IgD-negative memory B cell (primary cell): ENCODE results near the gene CTNNA1. TPM values are rescaled to one million over a fixed set of nuclear protein-coding genes. Genes with fewer than 3 reads are reported as not detected.

Source experiments
- H3K27ac Mint-ChIP-seq, 3 donors: one replicate each; pipeline ENCODE4 v1.8.0; 2020 to 2022; ENCODE audit warnings: mild to moderate bottlenecking in 3 of 3, mixed read lengths in 3 of 3, moderate library complexity in 1 of 3
- H3K27me3 Mint-ChIP-seq: one replicate; pipeline ENCODE4 v1.8.0; 2021; ENCODE audit warnings: mixed read lengths
- H3K36me3 Mint-ChIP-seq: one replicate; pipeline ENCODE4 v1.8.0; 2020; ENCODE audit warnings: mild to moderate bottlenecking, mixed read lengths
- H3K4me1 Mint-ChIP-seq, 3 donors: one replicate each; pipeline ENCODE4 v1.8.0; 2020 to 2022; ENCODE audit warnings: mixed read lengths in 3 of 3, mild to moderate bottlenecking in 1 of 3
- H3K4me3 Mint-ChIP-seq, 4 donors: one replicate each; pipeline ENCODE4 v1.8.0; 2020 to 2022; ENCODE audit warnings: mild to moderate bottlenecking in 4 of 4, mixed read lengths in 4 of 4, moderate library complexity in 3 of 4
- H3K9me3 Mint-ChIP-seq, 3 donors: one replicate each; pipeline ENCODE4 v1.8.0; 2020 to 2021; ENCODE audit warnings: mixed read lengths in 3 of 3, mild to moderate bottlenecking in 1 of 3
- polyA plus RNA-seq: library from polyadenylated mRNA; unstranded; fragments of 300-500 nt; fragmentation: Illumina TruSeq; gene quantifications from one replicate; pipeline ENCODE4 v1.2.3, GENCODE V29; 2021

Gene CTNNA1
- polyA plus RNA-seq, 1 donor from 2014 or later, result 21.4 TPM

DNA sequence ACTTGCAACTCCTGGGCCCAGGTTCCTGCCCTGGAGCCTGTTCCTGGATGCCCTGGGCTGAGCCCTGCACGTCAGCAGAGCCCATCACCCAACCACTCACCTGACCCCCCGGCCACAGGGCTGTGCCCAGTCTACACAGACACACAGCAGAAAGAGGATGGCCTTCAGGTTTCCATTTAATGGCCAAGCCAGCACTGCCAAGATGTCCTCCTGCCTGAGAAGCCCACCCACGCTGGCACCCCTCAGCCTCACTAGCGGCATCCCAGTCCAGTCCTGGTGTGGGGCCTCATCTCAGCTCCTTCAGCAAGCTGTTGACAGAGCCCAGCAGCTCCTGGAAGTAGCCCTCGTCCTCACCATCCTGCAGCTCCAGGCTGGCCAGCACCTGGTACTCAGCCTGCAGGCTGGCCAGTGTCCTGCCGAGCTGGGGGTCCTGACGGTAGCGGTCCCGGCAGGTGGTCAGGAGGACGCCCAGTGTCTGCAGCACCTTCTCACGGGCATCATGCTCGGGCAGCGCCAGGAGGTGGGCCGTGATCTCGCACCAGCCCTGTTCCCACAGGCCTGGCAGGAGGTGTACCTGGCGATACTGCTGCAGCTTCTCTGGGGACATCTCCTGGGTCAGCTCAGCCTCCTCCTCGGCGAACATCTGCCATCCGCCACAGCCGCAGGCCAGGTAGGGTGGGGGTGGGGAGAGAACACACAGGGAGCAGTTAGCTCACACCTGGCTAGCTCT, 193.8 kb downstream of the CTNNA1 start:
- H3K4me1 Mint-ChIP-seq, result peaks cover 0 to 2% (median 0%) of the 10 kb centered on the region in 3 donors
- peaks cover 11% of the 10 kb centered on the region for H3K36me3 Mint-ChIP-seq
- H3K27me3 Mint-ChIP-seq, result no peaks in the 10 kb centered on the region

DNA sequence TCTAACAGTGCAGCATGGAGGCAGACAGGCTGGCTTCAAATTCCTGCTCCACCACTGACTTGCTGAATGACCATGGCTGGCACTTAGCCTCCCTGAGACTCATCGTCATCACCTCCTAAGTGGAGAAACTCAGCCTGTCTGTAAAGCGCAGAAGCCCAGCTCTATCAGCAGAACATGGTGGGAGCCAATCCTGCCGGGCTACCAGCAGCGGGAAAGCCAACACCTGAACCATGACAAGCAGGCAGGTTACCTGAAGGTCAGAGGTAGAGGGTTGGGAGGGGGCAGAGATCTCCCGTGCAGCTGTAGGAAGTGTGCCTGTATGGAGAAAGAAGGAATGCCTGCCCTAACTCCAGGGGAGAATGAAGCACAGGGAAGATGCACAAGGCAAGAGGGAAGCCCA, 194.6 kb downstream of the CTNNA1 start:
- Mint-ChIP-seq H3K9me3 (no peaks in the 10 kb centered on the region), H3K4me3 (no peak overlapping the region), H3K4me1 (peaks cover 0 to 2% (median 0%) of the 10 kb centered on the region in 3 donors), H3K36me3 (peaks cover 8% of the 10 kb centered on the region), H3K27me3 (no peaks in the 10 kb centered on the region), H3K27ac (peak overlapping the region in 1 of 3 donors; percentile 74)

More for the DNA sequence above, 193.8 kb downstream of the CTNNA1 start:
- Mint-ChIP-seq H3K9me3 (no peaks in the 10 kb centered on the region), H3K27ac (no peak overlapping the region), H3K4me3 (no peak overlapping the region)

GRCh38 chr5:138948471-138949222, 195.4 kb downstream of the CTNNA1 start:
- Mint-ChIP-seq H3K9me3 (no peaks in the 10 kb centered on the region), H3K27me3 (no peaks in the 10 kb centered on the region), H3K36me3 (peaks cover 6% of the 10 kb centered on the region), H3K27ac (no peak overlapping the region), H3K4me3 (peak overlapping the region in 1 of 4 donors; percentile 28), H3K4me1 (peaks cover 2 to 7% (median 6%) of the 10 kb centered on the region in 3 donors)

- H3K27ac Mint-ChIP-seq, result no peak overlapping the region
- no peaks in the 10 kb centered on the region for H3K27me3 Mint-ChIP-seq
- H3K36me3 Mint-ChIP-seq, result peaks cover 5% of the 10 kb centered on the region
Observed at GRCh38 chr5:138949223-138949574, 196.0 kb downstream of the CTNNA1 start.

GRCh38 chr5:138949988-138950387, 196.8 kb downstream of the CTNNA1 start:
- no peak overlapping the region for H3K27ac Mint-ChIP-seq
- H3K9me3 Mint-ChIP-seq, result no peaks in the 10 kb centered on the region

More at GRCh38 chr5:138949223-138949574, 196.0 kb downstream of the CTNNA1 start:
- Mint-ChIP-seq H3K9me3 (no peaks in the 10 kb centered on the region), H3K4me1 (peaks cover 4 to 11% (median 8%) of the 10 kb centered on the region in 3 donors), H3K4me3 (no peak overlapping the region)

GRCh38 chr5:138950421-138951031, 197.3 kb downstream of the CTNNA1 start:
- no peak overlapping the region for H3K27ac Mint-ChIP-seq
- no peak overlapping the region for H3K4me3 Mint-ChIP-seq
- peaks cover 4 to 11% (median 8%) of the 10 kb centered on the region in 3 donors for H3K4me1 Mint-ChIP-seq
- H3K9me3 Mint-ChIP-seq, result no peaks in the 10 kb centered on the region
- peaks cover 9% of the 10 kb centered on the region for H3K36me3 Mint-ChIP-seq
- no peaks in the 10 kb centered on the region for H3K27me3 Mint-ChIP-seq

More at GRCh38 chr5:138949988-138950387, 196.8 kb downstream of the CTNNA1 start:
- Mint-ChIP-seq H3K27me3 (no peaks in the 10 kb centered on the region), H3K4me3 (no peak overlapping the region), H3K36me3 (peaks cover 6% of the 10 kb centered on the region), H3K4me1 (peaks cover 4 to 11% (median 8%) of the 10 kb centered on the region in 3 donors)

DNA sequence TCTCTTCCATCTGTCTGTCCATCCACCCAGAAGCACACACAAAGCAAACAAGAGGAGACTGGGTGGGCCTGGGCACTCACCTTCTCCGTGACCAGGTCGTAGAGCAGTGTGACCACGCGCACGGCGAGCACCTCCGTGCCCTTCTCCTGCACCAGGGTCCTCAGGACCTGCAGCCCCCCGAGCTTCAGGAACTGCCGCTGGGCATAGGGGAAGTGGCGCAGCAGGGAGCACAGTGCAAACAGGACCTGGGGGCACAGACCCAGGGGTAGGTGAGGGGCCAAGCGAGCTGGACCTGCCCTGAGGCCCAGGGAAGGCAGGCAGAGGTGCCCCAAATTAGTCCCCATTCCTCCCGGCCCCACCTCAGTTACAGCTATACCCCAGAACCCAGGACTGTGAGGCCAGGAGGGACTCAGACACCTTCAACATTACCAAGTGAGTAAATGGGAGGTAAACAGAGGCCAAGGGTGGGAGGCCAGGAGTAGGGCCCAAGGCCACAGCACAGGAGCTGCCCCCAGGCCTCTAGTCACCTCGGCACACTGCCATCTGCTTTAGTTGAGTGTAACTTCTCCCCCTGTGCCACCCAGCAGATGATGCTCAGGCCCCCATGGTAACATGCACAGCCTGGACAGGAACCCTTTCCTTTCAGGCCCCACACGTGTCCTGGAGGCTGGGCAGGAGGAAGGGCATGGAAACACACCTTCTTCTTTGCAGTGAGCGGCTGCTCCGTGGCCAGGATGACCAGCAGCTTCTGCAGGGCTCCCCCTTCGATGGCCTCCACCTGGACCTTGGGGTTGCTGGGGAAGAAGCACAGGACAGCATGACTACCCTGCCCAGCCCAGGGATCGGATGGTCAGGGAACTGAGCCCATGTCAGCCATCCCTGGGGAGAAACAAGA, 198.1 kb downstream of the CTNNA1 start:
- Mint-ChIP-seq H3K27me3 (no peaks in the 10 kb centered on the region), H3K36me3 (peaks cover 9% of the 10 kb centered on the region), H3K9me3 (no peaks in the 10 kb centered on the region), H3K27ac (no peak overlapping the region), H3K4me3 (no peak overlapping the region), H3K4me1 (peaks cover 4 to 11% (median 8%) of the 10 kb centered on the region in 3 donors)

- H3K27me3 Mint-ChIP-seq, result no peaks in the 10 kb centered on the region
- no peak overlapping the region for H3K27ac Mint-ChIP-seq
- no peaks in the 10 kb centered on the region for H3K9me3 Mint-ChIP-seq
- H3K36me3 Mint-ChIP-seq, result peaks cover 13% of the 10 kb centered on the region
- peaks cover 4 to 11% (median 8%) of the 10 kb centered on the region in 3 donors for H3K4me1 Mint-ChIP-seq
- no peak overlapping the region for H3K4me3 Mint-ChIP-seq
Observed at GRCh38 chr5:138951986-138952735, 198.9 kb downstream of the CTNNA1 start.

DNA sequence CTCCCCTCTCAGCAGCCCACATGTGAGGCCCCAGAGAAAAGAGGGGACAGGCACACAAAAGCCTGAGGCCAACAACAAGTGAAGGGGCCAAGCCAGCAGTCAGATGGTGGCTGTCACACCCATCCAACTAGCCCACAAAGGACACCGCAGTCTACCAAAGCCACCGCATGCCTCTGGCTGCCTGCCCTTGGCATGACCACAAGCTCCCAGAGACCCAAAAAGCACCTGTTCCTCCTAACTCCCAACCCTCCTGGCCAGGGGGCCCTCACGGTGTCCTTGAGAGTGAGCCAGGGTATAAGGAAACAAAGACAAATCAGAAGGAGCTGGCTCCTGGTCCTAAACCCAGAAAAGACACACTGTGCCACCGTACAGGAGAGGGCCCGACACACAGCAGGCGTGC, 199.7 kb downstream of the CTNNA1 start:
- no peaks in the 10 kb centered on the region for H3K9me3 Mint-ChIP-seq
- H3K27ac Mint-ChIP-seq, result no peak overlapping the region
- H3K4me1 Mint-ChIP-seq, result peaks cover 4 to 11% (median 8%) of the 10 kb centered on the region in 3 donors
- peak overlapping the region in 1 of 4 donors; percentile 47 for H3K4me3 Mint-ChIP-seq
- H3K36me3 Mint-ChIP-seq, result peaks cover 9% of the 10 kb centered on the region
- H3K27me3 Mint-ChIP-seq, result no peaks in the 10 kb centered on the region

DNA sequence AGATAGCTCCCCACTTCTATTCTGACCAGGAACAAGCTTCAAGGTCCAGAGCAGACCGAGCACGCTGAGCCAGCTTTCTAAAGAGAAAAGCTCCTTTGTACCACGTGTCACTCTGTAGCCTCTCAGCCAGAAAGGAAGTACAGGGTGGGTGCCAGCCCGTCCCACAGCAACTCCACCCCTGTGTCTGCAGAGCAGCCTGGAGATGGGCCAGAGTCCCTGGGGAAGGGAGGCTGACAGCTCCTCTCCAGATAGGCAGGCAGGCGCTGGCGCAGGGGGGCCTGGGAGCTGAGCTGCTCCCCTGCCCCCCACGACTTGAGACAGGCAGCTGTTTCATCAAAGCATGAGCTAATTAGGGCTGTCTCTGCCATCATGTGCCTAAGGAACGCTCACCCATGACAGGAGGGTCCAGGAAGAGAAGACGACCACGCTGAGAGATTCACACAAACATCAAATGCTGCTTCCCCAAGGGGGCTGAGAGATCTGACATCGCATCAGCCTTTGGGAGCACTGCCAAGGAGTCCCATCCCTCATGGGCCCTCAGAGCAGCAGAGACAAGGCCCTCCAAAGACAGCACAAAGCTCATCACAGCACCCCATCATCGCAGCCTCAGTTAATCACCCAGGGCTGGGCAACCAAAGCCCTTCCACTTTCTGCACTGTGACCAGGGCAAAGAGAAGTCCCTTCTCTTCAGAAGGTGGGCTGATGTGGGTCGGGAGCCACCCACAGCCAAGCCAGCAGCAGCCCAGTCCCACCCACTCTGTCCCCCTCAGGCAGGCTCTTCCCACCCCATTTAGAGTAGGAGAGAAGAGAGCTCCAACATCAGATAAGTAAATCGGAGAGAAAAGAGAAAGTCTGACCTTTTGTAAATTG, 200.4 kb downstream of the CTNNA1 start:
- peaks cover 10% of the 10 kb centered on the region for H3K36me3 Mint-ChIP-seq
- peak overlapping the region in 2 of 4 donors; percentile 47 to 52 for H3K4me3 Mint-ChIP-seq
- no peaks in the 10 kb centered on the region for H3K9me3 Mint-ChIP-seq
- H3K27me3 Mint-ChIP-seq, result no peaks in the 10 kb centered on the region
- peak overlapping the region in 1 of 3 donors; percentile 46 for H3K27ac Mint-ChIP-seq
- H3K4me1 Mint-ChIP-seq, result peaks cover 4 to 11% (median 8%) of the 10 kb centered on the region in 3 donors

DNA sequence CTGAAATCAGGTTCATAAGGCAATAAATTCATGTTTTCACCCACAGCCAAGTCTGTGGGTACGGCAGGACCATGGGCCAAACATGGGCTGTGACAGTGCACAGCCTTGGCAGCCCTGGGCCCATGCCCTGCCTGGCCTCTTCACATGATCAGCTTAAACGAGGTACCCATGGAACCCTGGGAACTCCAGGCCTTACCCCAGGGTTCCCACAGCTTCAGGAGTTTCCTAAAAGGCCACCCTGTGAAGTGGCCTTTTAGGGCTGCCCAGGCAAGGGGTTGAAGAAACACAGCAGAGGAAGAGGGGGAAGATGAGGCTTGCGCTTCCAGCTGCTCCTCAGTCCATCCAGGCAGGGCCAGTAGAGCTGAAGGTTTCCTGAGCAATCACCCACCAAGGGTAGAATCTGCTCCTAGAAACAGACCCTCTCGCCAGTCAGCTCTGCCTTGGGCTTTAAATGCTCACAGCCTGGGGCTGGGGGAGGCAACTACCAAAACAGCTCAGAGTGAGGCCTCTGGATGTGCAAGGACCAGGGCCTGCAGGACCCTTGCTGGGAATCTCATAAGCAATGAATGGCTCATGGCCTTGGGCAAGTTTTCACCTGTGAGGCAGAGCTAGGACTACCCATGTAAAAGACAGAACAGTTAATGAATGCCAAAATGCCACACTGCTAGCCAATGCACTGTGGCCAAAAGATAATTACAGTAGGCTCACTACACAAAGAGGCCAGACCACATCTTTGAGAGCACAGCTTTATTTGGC, 201.2 kb downstream of the CTNNA1 start:
- peak overlapping the region in 1 of 3 donors; percentile 46 for H3K27ac Mint-ChIP-seq
- no peaks in the 10 kb centered on the region for H3K27me3 Mint-ChIP-seq
- H3K9me3 Mint-ChIP-seq, result no peaks in the 10 kb centered on the region
- no peak overlapping the region for H3K4me3 Mint-ChIP-seq
- peaks cover 4 to 11% (median 8%) of the 10 kb centered on the region in 3 donors for H3K4me1 Mint-ChIP-seq
- peaks cover 10% of the 10 kb centered on the region for H3K36me3 Mint-ChIP-seq

DNA sequence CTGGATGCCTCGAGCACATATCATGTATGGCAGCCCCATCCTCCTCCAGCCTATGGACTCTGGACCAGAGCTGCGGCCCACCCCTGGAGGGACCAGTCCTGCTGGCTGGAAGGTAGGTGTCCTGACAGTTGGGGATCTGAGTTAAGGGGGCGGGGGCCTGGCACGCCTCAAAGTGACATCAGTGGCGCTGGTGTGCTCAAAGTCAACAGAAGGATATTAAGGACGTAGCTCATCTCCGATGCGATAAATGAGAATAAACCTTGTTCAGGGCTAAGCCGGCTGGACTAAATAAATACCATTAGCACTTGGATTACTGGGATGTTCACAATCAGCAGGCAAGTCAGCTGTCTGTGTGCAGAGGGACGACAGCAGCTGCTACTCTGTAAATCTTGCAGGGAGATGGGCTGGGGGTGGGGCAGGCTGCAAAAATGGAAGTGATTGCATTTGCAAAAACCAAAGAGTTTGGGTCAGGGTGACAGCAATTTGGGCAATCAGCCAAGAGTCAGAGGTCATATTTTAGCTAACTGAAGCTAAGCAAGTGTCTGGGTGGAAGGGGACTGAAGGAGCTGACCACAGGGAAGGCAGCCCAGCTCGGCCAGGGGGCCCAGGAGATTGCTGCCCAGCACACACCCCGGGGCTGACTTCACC, 201.9 kb downstream of the CTNNA1 start:
- Mint-ChIP-seq H3K9me3 (no peaks in the 10 kb centered on the region), H3K4me3 (peak overlapping the region in 1 of 4 donors; percentile 57), H3K27me3 (no peaks in the 10 kb centered on the region), H3K4me1 (peaks cover 4 to 11% (median 8%) of the 10 kb centered on the region in 3 donors), H3K36me3 (peaks cover 10% of the 10 kb centered on the region), H3K27ac (peak overlapping the region in 1 of 3 donors; percentile 35)
